Islet of Langerhans (tissue), 1 donor: ENCODE results near the gene CLIP2.
"Not testable (repeated sequence)": the region's sequence is repeated elsewhere in the genome, so short reads cannot be mapped to it uniquely, and the experiment has no call there.

ENCODE experiments used
- FAIRE-seq: peaks from one replicate; lab custom pipeline; 2011; peaks lifted over from hg19 to GRCh38; lab: Jason Lieb, UNC

The CLIP2 gene

GRCh38 chr7:74373536-74373935, 84.3 kb downstream of the CLIP2 start:
- no peak for FAIRE-seq

DNA sequence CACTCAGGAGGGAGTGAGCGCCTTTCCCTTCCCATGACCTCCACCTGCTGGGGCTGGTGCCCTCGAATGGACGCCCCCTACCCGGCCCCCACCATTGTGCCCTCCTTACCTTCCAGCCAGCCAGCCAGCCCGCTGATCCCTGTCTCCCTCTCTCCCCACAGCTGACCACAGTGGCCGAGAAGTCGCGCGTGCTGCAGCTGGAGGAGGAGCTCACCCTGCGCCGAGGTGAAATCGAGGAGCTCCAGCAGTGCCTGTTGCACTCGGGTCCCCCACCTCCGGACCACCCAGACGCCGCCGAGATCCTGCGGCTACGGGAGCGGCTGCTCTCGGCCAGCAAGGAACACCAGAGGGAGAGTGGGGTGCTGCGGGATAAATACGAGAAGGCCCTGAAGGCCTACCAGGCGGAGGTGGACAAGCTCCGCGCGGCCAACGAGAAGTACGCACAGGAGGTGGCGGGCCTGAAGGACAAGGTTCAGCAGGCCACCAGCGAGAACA, 86.6 kb downstream of the CLIP2 start:
- no peak for FAIRE-seq

- no peak for FAIRE-seq
These were observed 87.2 kb downstream of the CLIP2 start for GRCh38 chr7:74376256-74377036.

GRCh38 chr7:74379938-74380337, 90.7 kb downstream of the CLIP2 start:
- no peak for FAIRE-seq

DNA sequence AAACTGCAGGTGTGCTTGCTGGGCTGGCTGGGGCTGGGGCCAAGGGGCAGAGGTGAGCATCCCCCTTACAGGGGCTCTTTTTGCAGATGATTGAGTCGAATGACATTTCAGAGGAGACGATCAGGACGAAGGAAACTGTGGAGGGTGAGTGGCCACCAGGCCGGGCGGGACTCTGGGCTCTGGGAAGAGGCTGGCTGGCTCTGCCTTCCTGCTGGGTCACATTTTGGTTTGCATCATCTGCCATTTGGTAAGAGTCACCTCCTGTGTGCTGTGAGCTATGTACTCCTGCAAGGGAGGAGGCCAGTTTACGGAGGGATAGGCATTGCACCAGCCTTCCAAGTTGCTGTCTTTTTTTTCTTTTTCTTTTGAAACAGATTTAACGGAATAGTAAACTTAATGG, 91.5 kb downstream of the CLIP2 start:
- no peak for FAIRE-seq

- FAIRE-seq: not testable (repeated sequence)
These were observed 94.9 kb downstream of the CLIP2 start for GRCh38 chr7:74384086-74384485.

- FAIRE-seq: not testable (repeated sequence)
These were observed 95.6 kb downstream of the CLIP2 start for GRCh38 chr7:74384854-74385253.

DNA sequence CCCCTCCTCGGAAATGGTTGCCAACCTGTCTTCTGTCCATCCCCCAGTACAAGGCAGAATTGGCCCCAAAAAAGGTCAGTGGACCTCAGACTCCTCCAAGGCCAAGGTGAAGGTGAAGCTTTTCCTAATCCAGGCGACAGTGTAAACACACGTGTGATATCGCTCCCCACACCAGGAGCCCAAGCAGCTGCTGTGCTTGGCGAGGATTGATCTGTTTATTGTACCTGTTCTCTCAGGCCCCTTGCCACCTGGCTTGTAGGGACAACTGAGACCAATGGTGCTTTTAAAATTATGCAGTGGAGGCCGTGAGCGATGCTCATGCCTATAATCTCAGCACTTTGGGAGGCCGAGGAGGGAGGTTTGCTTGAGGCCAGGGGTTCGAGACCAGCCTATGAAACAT, 98.4 kb downstream of the CLIP2 start:
- no peak for FAIRE-seq

DNA sequence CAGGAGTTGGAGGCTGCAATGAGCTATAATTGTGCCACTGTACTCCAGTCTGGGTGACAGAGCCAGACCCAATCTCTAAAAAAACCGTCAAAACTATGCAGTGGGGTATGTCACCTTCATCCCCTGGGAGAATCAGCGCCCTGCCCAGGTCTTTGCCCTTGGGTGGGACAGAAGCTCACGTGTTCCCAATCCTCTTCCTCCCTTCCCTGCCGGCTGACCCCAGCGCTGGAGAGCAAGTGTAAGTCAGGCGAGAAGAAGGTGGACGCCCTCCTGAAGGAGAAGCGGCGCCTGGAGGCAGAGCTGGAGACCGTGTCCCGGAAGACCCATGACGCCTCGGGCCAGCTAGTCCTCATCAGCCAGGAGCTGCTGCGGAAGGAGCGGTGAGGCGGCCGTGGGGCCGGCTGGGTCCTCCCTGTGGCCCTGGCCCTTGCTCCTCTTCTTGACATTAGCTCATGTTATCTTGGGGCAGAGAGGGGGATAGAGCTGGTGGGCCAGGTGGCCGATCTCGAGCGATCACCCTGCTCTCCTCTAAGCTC, 99.7 kb downstream of the CLIP2 start:
- FAIRE-seq: no peak

- FAIRE-seq: not testable (repeated sequence)
These were observed 104.5 kb downstream of the CLIP2 start for GRCh38 chr7:74393722-74394121.

GRCh38 chr7:74394601-74395000, 105.4 kb downstream of the CLIP2 start:
- not testable (repeated sequence) for FAIRE-seq

DNA sequence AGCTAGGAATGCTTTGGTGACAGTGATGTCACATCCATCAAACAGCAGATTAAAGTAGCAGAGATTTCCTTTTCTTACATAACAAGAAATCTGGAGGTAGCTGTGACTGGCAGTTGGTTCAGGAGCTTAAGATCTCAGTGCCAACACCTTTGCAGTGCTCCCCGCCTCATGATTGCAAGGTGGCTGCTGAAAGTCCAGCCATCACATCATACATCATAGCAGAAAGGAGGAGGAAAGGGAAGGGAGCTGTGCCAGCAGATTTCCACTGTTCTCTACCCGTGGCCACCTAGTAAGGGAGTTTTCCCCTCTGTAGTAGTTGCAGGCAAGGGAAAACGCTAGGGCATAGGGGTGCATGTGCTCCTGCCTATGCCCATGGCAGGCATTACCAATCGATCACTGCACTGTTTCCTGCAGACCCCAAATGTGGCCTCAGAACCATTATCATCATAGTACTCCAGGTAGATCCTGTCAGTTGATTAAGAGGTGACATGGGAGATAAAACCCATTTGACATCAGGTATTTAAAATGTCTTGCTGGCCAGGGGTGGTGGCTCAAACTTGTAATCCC, 106.6 kb downstream of the CLIP2 start:
- no peak for FAIRE-seq

- FAIRE-seq: no peak
These were observed 107.8 kb downstream of the CLIP2 start for GRCh38 chr7:74396993-74397392.

DNA sequence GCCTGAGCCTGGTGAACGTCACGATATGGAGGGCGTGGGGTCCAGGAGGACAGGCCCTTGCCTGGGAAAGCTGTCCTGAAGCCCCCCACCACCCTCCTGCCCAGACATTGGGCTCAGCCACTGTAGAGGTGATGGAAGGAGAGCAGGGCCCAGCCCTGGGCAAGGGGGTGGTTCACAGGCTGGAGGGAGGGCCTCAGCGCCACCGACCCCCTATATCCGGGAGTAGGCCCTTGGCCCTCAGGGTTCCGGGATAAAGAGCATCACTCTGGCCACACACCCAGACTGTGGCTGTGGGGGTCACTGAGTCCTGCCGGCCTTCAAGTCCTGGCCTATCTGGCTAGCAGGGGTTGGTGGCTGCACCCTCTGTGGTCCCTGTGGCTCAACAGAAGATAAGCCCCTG, 109.2 kb downstream of the CLIP2 start:
- FAIRE-seq: no peak

DNA sequence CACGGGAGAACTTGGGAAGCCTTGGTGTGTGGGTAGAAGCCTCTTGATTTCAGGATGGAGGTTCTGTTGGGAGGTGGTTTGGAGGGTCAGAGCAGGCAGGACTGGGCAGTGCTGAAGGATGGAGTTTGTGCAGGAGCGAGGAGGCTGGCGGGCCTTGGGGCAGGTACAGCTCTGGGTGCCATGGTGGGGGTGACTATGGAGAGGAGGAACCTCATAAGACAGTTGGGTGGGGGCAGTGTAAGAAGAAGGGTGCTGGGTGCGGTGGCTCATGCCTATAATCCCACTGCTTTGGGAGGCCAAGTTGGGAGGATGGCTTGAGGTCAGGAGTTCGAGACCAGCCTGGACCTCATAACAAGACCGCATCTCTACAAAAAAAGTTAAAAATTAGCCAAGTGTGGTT, 109.8 kb downstream of the CLIP2 start:
- FAIRE-seq: no peak

GRCh38 chr7:74400420-74401136, 111.4 kb downstream of the CLIP2 start:
- no peak for FAIRE-seq

DNA sequence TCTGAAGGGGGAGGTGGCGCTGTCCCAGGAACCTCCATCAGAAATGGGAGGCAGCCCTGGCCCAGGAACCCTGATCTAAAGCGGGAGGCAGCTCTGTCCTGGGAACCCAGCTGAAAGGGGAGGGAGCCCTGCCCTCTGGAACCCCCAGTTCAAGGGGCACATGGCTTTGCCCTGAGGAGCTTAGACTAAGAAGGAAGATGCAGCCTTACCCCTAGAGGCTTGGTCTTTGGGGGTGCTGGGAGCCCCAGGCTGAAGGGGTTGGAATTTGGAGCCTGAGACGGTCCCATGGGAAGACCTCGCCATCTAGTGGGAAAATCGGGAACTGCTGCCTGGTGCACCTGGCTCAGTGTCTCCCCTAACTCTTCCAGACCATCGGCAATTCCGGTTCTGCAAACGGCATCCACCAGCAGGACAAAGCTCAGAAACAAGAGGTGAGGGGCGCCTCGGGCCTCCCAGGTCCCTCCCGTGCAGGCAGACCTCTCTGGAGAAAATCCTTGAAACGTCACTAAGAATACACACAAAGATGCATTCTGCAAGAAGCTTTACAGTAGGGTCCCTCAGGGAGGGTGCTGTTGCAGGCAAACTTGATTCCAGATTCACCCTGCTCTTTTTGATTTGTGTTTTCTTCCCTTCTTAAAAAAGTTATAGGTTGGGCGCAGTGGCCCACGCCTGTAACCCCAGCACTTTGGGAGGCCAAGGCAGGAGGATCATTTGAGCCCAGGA, 112.1 kb downstream of the CLIP2 start:
- FAIRE-seq: no peak

- FAIRE-seq: not testable (repeated sequence)
These were observed 113.5 kb downstream of the CLIP2 start for GRCh38 chr7:74402668-74403067.

DNA sequence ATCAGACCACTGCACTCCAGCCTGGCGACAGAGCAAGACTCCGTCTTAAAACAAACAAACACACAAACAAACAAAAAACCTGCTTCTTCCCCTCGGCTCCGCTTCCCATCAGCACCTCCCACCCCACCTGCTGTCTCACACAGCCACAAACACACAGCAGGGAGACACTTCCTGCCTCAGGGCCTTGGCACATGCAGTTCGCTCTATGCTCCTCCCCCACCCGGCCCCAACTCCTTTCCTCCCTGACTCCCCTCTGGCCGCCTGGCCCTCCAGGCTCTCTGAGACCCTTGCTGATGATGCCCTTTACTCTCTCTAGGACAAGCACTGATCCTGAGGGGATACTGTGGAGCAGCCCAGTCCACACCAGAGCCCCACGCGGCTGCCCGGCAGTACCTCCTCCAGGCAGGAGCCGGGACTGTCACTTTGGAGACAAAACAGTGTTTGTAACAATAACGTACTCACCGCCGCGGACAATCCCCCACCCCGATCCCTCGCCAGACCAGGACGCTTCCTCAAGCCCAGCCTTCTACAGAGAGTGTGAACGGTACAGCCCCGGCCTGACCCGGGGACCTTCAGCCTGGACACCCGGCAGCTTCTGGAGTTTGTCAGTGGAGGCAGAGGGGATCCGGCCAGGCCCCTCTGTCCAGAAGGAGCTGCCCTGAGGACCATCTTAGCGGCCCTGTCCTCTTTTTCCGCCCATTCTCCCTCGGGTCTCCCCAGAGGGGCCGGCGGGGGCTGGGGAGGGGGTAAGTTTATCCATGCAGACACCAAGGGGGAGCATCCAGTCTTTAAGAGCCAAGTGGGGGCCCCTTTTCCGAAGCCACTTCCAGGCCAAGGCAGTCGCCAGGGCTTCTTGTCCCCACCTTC, 114.5 kb downstream of the CLIP2 start:
- FAIRE-seq: no peak

- no peak for FAIRE-seq
These were observed 115.1 kb downstream of the CLIP2 start for GRCh38 chr7:74404388-74404700.

DNA sequence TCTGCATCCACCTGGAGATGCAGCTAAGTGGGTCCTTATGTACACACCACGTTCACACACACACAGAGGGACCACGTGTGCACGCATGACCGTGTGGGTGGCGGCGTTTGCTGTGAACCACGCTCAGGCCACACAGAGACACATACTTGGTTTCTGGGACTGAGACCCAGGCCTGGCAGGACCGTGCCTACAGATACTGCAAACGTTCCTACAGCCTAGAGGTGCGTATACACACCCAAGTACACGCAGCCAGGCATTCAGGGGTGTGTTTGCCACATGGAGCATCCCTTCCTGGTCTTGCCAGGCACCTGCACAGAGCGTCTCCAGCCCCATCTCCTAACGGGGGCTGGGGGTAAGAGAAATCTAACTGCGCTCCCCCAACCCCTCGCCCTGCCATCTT, 115.5 kb downstream of the CLIP2 start:
- FAIRE-seq: no peak
